SH-SY5Y (cell line): ENCODE measurements around the gene SETBP1.

Source experiments
- GATA2 ChIP-seq: IDR thresholded peaks from 2 replicates; pipeline ENCODE4 v1.6.1; 2011; ENCODE audit warnings: mild to moderate bottlenecking, low read depth, low read length
- GATA3 ChIP-seq: IDR thresholded peaks from 2 replicates; pipeline ENCODE4 v1.6.1; 2011; ENCODE audit warnings: low read depth, mild to moderate bottlenecking, low read length, moderate library complexity

SETBP1 gene

GRCh38 chr18:44924785-44925499 is 244.3 kb downstream of the SETBP1 start:
- no peak for TF ChIP-seq GATA3
- no peak for TF ChIP-seq GATA2

GRCh38 chr18:44927127-44927849 is 246.6 kb downstream of the SETBP1 start:
- TF ChIP-seq GATA2 = no peak
- TF ChIP-seq GATA3 = no peak

DNA sequence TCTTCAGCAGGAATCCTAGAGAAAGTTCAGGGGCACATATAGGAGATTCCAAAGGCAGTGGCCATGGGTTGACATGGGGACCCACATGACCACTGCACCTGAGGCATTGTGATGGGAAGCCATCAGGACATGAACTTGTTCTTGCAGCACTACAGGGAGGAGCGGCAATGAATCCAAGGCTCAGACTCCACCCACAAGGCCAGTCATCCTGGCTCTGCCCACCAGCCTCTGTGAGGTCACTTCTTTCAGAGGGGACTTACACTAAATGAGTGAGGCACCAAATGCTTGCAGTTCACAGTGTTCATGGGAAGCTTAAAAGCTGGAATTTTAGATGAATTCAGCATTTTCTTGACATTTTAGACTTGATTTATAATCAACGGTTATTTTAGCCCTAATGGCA is 254.2 kb downstream of the SETBP1 start:
- no peak for TF ChIP-seq GATA3
- no peak for TF ChIP-seq GATA2

- no peak for TF ChIP-seq GATA3
- TF ChIP-seq GATA2 = no peak
Observed at GRCh38 chr18:44935455-44935854, 254.8 kb downstream of the SETBP1 start.

DNA sequence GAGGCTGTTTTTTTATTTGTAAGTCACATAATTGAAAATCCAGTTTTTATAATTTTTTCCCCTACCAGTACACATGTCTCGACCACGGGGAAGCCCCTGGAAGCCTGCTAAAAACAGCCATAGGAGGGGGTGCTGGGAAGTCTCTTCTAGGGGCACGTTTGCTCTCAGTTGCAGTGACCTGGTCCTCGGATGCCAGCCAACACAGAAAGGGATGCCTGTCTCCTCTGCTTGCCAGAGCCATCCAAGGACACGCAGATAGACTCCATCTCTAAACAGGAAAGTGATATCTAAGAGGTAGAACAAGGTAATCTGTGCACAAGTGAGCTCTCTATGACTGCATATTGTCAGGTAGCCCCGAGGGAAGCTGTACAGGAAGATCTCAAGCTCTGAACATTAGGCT is 255.8 kb downstream of the SETBP1 start:
- no peak for TF ChIP-seq GATA3
- no peak for TF ChIP-seq GATA2

GRCh38 chr18:44937960-44938719 is 257.5 kb downstream of the SETBP1 start:
- TF ChIP-seq GATA3 (peak; percentile 65), GATA2 (peak; percentile 77)

DNA sequence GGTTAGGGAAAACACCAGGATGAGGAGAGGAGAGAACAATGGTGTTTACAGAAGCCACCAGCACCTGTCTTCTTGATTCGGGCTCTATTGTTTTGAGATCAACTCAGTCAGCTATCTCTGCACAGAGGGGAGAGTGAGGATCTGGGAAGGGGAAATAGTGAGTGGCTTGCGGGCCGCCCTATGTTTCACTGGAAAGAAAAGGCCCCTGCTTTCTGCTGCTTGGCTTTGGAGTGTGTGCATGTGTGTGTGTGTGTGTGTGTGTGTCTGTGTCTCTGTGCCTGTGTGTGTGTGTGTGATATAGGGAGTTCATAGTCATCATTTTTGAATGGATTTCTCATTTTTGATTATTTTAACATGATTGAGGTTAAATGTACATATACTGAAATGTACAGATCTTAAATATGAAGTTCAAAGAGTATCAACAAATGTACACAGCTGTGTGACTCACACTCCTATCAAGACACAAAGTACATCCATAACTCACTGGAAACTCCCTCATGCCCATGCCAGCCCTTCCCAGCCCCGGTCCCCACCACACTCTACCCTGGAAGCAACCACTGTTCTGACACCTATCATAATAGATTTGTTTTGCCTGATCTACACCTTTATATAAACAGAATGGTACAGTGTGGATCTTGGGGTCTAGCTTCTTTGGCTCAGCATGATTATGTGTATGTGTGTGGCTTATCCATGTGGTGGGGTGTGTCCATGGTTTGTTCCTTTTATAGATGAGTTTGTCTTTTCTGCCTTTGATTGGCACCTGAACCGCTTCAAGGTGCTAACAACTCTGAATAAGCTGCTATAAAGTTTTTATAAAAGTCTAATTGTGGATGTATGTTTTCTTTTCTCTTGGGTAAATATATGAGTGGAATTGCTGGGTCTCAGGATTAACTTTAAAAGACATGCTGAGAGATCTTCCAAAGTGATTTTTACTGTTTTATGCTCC is 258.3 kb downstream of the SETBP1 start:
- TF ChIP-seq GATA2 = no peak
- no peak for TF ChIP-seq GATA3

DNA sequence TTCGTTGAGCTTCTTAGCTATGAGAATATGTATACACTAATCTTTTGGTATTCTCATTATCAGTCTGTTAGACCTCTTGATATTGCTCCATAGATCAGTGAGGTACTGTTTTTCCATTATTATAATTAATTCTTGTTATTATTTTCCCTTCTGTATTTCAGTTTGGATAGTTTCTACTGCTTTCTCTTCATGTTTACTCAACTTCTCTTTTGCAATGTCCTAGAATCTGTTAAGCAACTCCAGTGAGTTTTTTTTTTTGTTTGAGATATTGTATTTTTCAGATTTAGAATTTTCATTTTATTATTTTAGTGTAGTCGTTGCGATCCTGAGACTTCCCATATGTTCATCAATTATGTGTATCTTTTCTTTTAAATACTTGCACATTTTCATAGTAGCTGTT is 260.8 kb downstream of the SETBP1 start:
- TF ChIP-seq GATA2 (no peak), GATA3 (no peak)

- TF ChIP-seq GATA3 (no peak), GATA2 (no peak)
Observed at GRCh38 chr18:44942073-44942472, 261.4 kb downstream of the SETBP1 start.

DNA sequence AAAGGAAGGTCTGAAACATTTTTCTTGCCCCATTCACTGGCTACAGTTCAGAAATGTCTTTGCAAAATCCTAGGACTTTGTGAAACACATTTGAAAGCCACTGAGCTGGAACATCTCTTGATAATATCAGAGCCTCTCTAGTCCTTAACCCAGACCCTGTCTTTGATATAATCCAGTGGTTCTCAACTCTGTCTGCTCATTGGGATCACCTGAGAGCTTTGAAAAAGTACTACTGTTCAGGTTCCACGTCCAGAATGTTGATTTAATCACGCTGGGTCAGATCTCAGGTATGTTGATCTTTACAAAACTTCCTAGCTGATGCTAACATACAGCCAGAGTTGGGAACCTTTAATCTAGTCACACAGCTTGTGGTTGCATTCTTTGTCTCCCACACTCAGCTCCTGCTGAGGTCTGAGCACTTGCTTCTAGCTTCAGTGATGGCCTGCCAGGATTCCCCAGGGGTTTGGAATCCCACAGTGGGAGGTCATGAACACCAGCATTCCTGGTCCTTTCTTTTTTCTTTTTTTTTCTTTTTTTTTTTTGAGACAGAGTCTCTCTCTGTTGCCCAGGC is 262.7 kb downstream of the SETBP1 start:
- TF ChIP-seq GATA3 (no peak), GATA2 (no peak)

DNA sequence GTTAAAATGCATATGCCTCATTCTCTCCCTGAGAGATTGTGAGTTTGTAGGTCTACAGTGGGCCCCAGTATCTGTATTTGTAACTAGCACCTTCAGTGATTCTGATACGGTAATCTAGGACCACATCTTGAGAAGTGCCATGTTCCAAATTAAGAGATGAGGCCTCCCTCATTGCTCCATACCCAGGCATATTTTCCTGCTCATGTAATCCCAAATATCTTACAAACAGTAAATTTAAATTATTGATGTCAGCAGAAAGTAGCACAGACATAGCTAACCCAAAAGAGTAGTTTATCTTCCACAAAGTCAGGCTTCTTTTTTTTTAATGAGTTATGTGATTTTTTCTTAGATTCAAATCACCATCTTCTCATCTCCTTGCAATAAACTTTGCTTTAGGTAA is 263.8 kb downstream of the SETBP1 start:
- TF ChIP-seq GATA2 (no peak), GATA3 (no peak)

- TF ChIP-seq GATA3 = no peak
- no peak for TF ChIP-seq GATA2
Observed at GRCh38 chr18:44945888-44946401, 265.3 kb downstream of the SETBP1 start.

DNA sequence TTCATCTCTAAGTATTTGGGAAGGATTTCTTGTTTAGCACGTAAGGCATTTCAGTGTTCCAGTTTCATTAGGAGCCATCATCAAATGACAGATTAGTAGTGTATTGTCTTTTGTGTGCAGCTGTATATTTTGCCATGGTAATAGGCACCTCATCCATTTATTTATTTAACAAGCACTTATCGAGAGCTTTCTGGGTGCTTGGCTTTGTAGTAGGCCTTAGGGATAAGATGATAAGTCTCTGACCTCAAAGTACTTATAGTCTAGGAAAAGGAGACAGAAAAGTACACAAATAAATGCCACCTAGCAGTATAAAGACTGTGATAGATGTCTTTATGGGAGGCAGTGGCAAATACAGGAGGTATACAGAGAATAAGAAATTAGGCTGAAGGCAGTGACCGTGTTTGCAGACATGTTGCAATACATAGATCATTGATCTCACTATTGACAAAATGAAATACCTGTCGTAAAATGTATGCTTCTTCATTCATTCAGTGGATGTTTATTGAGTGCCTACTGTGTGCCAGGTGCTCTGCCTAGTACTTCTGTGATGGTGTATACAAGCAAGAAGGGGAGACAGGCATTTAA is 265.9 kb downstream of the SETBP1 start:
- TF ChIP-seq GATA3 (no peak), GATA2 (no peak)

GRCh38 chr18:44949967-44950366 is 269.3 kb downstream of the SETBP1 start:
- TF ChIP-seq GATA2 = no peak
- TF ChIP-seq GATA3 = no peak
